HepG2 (cell line): ENCODE results near the gene RBMS2. TPM values are rescaled to one million over a fixed set of nuclear protein-coding genes. Genes with fewer than 3 reads are reported as not detected.

Experiments
- ATAC-seq: fragments of 200-7000 bp; cut with Tn5 transposase; 3 replicates; pipeline ENCODE4 v1.9.1; 2020; ENCODE audit warnings: mild to moderate bottlenecking, moderate library complexity
- BruUV-seq: library from RNA; stranded (reverse); fragments of 400-500 nt; replicated peaks from 2 replicates; lab custom pipeline; 2021; lab: Mats Ljungman, UMichigan
- CTCF ChIA-PET: fragments of 300-600 bp; formaldehyde crosslinking; extraction: SDS; loops from one replicate; lab custom pipeline; 2021; ENCODE audit warnings: low total read pairs, inconsistent platforms, low intra/inter-chr PET ratio; lab: Yijun Ruan, JAX
- POLR2A ChIA-PET: fragments of 350-600 bp; sonication (Branson Sonifier 250); formaldehyde crosslinking; loops from one replicate; lab custom pipeline; 2020; ENCODE audit warnings: antibody characterized with exemption, inconsistent platforms; lab: Yijun Ruan, JAX
- DNase-seq: peaks from one replicate; pipeline ENCODE4 v3.0.0-alpha.2; 2015; ENCODE audit warnings: low spot score
- FAIRE-seq: peaks from 3 replicates; lab custom pipeline; 2011; peaks lifted over from hg19 to GRCh38; lab: Jason Lieb, UNC
- H2AFZ ChIP-seq: one replicate; pipeline ENCODE4 v1.6.1; 2011; ENCODE audit warnings: low read length, inconsistent platforms
- H3K27ac ChIP-seq: fragments of 300-600 bp; 3 replicates; pipeline ENCODE4 v1.8.0; 2011; ENCODE audit warnings: mixed run types, mild to moderate bottlenecking, mixed read lengths, low read length, inconsistent platforms; ENCODE audit not compliant: insufficient read depth; ENCODE audit errors: extremely low read length
- H3K27me3 ChIP-seq, 2 experiments: fragments of 200-600 bp in 1 of 2; 2 replicates in 1 of 2; 3 replicates in 1 of 2; pipeline versions ENCODE4 v1.6.0 to v1.8.0; 2011; ENCODE audit warnings: low read length in 2 of 2, mild to moderate bottlenecking in 2 of 2, moderate library complexity in 2 of 2, inconsistent platforms in 1 of 2; ENCODE audit not compliant: insufficient read depth in 2 of 2, control insufficient read depth in 1 of 2
- H3K36me3 ChIP-seq, 2 experiments: fragments of 200-600 bp in 1 of 2; replicated peaks in 1 of 2; 2 replicates in 1 of 2; 3 replicates in 1 of 2; pipeline versions ENCODE4 v1.5.1 to v1.8.0; 2011; ENCODE audit warnings: low read length in 2 of 2, inconsistent platforms in 1 of 2; ENCODE audit not compliant: insufficient read depth in 2 of 2, control insufficient read depth in 1 of 2
- H3K4me1 ChIP-seq: 2 replicates; pipeline ENCODE4 v1.5.1; 2012; ENCODE audit warnings: low read length, inconsistent platforms; ENCODE audit not compliant: insufficient read depth
- H3K4me2 ChIP-seq: 2 replicates; pipeline ENCODE4 v1.6.0; 2011; ENCODE audit warnings: low read depth, low read length, inconsistent platforms
- H3K4me3 ChIP-seq, 3 experiments: fragments of 200-600 bp in 1 of 3; sonication (generic), shearing (Covaris generic) in 1 of 3; replicated peaks in 1 of 3; 2 replicates each; pipeline ENCODE4 v1.5.1; 2011 to 2016; ENCODE audit warnings: low read length in 3 of 3, inconsistent platforms in 2 of 3, low read depth in 2 of 3, mild to moderate bottlenecking in 2 of 3, control low read depth in 1 of 3, mixed read lengths in 1 of 3; ENCODE audit not compliant: insufficient read depth in 1 of 3
- H3K79me2 ChIP-seq: one replicate; pipeline ENCODE4 v1.6.1; 2011; ENCODE audit warnings: low read length, inconsistent platforms; ENCODE audit not compliant: insufficient read depth
- H3K9ac ChIP-seq: 2 replicates; pipeline ENCODE4 v1.6.0; 2011; ENCODE audit warnings: mild to moderate bottlenecking, low read depth, low read length, inconsistent platforms; ENCODE audit not compliant: insufficient read depth
- H3K9me3 ChIP-seq: 2 replicates; pipeline ENCODE4 v1.5.1; 2012; ENCODE audit warnings: mild to moderate bottlenecking, low read length
- H4K20me1 ChIP-seq: 2 replicates; pipeline ENCODE4 v1.6.0; 2011; ENCODE audit warnings: inconsistent platforms, mild to moderate bottlenecking, low read length, moderate library complexity; ENCODE audit not compliant: insufficient read depth
- GMEB2 ChIP-seq: IDR thresholded peaks from 2 replicates; pipeline ENCODE4 v1.6.1; 2016; ENCODE audit warnings: missing biosample characterization, missing genetic modification reagents, low read depth
- KLF16 ChIP-seq, 2 experiments: sonication (generic) in 1 of 2; formaldehyde crosslinking in 1 of 2; IDR thresholded peaks; 2 replicates each; pipeline versions ENCODE4 v1.6.1 to v1.8.0; 2016 to 2023; ENCODE audit warnings: missing genetic modification reagents in 2 of 2, missing compliant biosample characterization in 1 of 2
- PBX2 ChIP-seq: IDR thresholded peaks from 2 replicates; pipeline ENCODE4 v1.6.1; 2016; ENCODE audit warnings: control low read depth
- REST ChIP-seq, 2 experiments: IDR thresholded peaks; 2 replicates each; pipeline ENCODE4 v1.6.1; 2011 to 2012; ENCODE audit warnings: low read length in 2 of 2, borderline replicate concordance in 1 of 2, low read depth in 1 of 2, mild to moderate bottlenecking in 1 of 2, moderate library complexity in 1 of 2
- TCF7 ChIP-seq: sonication (generic); IDR thresholded peaks from 2 replicates; pipeline ENCODE4 v1.6.1; 2016; ENCODE audit warnings: antibody characterized with exemption, low read depth
- ZNF329 ChIP-seq: sonication (generic); formaldehyde crosslinking; IDR thresholded peaks from 2 replicates; pipeline ENCODE4 v1.9.0; 2021; ENCODE audit warnings: low read depth, mild to moderate bottlenecking, missing genetic modification reagents
- WGBS: methylation state at CpG from one replicate; pipeline ENCODE4 v1.1.6; 2017; ENCODE audit warnings: low lambda C conversion rate; 5-methylcytosine and 5-hydroxymethylcytosine counted together
- in situ Hi-C: cut with HindIII; loops from 2 replicates; pipeline ENCODE4 v1.10.0; 2017; ENCODE audit warnings: low pct_unique_long_range_greater_than_20kb; ENCODE audit not compliant: extremely low pct_ligation_motif_present
- intact Hi-C: fragments of 100-400 bp; cut with micrococcal nuclease; formaldehyde crosslinking; loops from one replicate; pipeline ENCODE4 v1.10.0; 2022; ENCODE audit not compliant: unreplicated experiment
- polyA plus RNA-seq, 8 experiments: library from polyadenylated mRNA; depleted of rRNA in 3 of 8; stranded (reverse) in 7 of 8; unstranded in 1 of 8; fragments of >200 nt; fragmentation: Illumina TruSeq in 4 of 8; extraction: Trizol in 4 of 8; gene quantifications; 2 replicates each; pipeline versions ENCODE4 v1.2.1 to v1.2.3, GENCODE V29; 2011 to 2016; ENCODE audit warnings: low read depth in 4 of 8, missing spikeins in 1 of 8, mixed read lengths in 1 of 8; ENCODE audit not compliant: insufficient read depth in 1 of 8
- total RNA-seq, 5 experiments: library from RNA; depleted of rRNA; stranded (reverse); fragments of >200 nt; fragmentation: Illumina TruSeq; extraction: Trizol; gene quantifications; 2 replicates each; pipeline ENCODE4 v1.2.3, GENCODE V29; 2016; ENCODE audit warnings: low read depth in 1 of 5
- TF ChIP-seq, protein P1 (sequence below): sonication (generic); formaldehyde crosslinking; IDR thresholded peaks from 2 replicates; pipeline ENCODE4 v1.4.0; 2020; ENCODE audit warnings: missing genetic modification reagents, mild to moderate bottlenecking, borderline replicate concordance

RBMS2 gene
- total and polyA plus RNA-seq, 2 of the 13 experiments (the other 11 are each of a cell fraction or from before 2014, with no cell fraction given) = 0.53 to 7.4 TPM

GRCh38 chr12:56600753-56601152 is 79.1 kb downstream of the RBMS2 start:
- Histone ChIP-seq H3K9me3 (no peaks in the 10 kb centered on the region), H3K36me3 (peaks cover 45 to 83% of the 10 kb centered on the region in 2 experiments), H2AFZ (no peak overlapping the region), H3K27ac (no peak overlapping the region), H3K4me3 (no peak overlapping the region), H3K9ac (no peak overlapping the region), H3K27me3 (no peaks in the 10 kb centered on the region), H3K4me1 (no peaks in the 10 kb centered on the region), H4K20me1 (no peaks in the 10 kb centered on the region), H3K79me2 (peaks cover 1% of the 10 kb centered on the region), H3K4me2 (no peak overlapping the region)
- WGBS = 100% methylated on average over 1 of the region's 6 CpGs
- ATAC-seq (no peak), FAIRE-seq (no peak), DNase-seq (no peak)
- ChIA-PET POLR2A (no interaction called here), CTCF (no interaction called here)
- BruUV-seq = no TSS peak
- intact Hi-C loops (loop anchor here (1.0 kb wide), 1 partner anchor 36 kb away; no protein-coding TSS in a partner anchor), in situ Hi-C loops (no loop called here)
- no peak for TF ChIP-seq PBX2 (CRISPR knock-in tag)
- TF ChIP-seq GMEB2 (CRISPR knock-in tag) = no peak
- no peak for TF ChIP-seq KLF16 (CRISPR knock-in tag; IDR thresholded peaks at IDR 0.05)
- no peak for TF ChIP-seq TCF7
- TF ChIP-seq, protein P1, sequence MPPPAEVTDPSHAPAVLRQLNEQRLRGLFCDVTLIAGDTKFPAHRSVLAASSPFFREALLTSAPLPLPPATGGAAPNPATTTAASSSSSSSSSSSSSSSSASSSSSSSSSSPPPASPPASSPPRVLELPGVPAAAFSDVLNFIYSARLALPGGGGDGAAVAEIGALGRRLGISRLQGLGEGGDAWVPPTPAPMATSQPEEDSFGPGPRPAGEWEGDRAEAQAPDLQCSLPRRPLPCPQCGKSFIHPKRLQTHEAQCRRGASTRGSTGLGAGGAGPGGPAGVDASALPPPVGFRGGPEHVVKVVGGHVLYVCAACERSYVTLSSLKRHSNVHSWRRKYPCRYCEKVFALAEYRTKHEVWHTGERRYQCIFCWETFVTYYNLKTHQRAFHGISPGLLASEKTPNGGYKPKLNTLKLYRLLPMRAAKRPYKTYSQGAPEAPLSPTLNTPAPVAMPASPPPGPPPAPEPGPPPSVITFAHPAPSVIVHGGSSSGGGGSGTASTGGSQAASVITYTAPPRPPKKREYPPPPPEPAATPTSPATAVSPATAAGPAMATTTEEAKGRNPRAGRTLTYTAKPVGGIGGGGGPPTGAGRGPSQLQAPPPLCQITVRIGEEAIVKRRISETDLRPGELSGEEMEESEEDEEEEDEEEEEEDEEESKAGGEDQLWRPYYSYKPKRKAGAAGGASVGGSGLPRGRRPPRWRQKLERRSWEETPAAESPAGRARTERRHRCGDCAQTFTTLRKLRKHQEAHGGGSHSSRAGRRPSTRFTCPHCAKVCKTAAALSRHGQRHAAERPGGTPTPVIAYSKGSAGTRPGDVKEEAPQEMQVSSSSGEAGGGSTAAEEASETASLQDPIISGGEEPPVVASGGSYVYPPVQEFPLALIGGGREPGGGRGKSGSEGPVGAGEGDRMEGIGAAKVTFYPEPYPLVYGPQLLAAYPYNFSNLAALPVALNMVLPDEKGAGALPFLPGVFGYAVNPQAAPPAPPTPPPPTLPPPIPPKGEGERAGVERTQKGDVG (CRISPR knock-in tag) = no peak
- TF ChIP-seq REST (IDR thresholded peaks at IDR 0.05; ENCODE audit: borderline replicate concordance in 1 of 2, low read depth in 1 of 2, low read length in 2 of 2) = no peak
- TF ChIP-seq ZNF329 (CRISPR knock-in tag) = no peak
